GM21360 (cell line): Measurements from ENCODE around the gene ZAR1L.
"Not testable (repeated sequence)": the region's sequence is repeated elsewhere in the genome, so short reads cannot be mapped to it uniquely, and the experiment has no call there.

Experiments used
- ATAC-seq: cut with Tn5 transposase; IDR thresholded peaks from one replicate; pipeline ENCODE4 v1.9.1; 2021; ENCODE audit warnings: mild to moderate bottlenecking, moderate library complexity; ENCODE audit not compliant: unreplicated experiment

Gene ZAR1L

GRCh38 chr13:32315238-32316027 lies at the start of gene ZAR1L, which contains the start of gene BRCA2:
Gene ZAR1L (minus strand): TSS chr13:32315363. CDS start chr13:32311925, 3,438 bp downstream.
Gene BRCA2 (plus strand): TSS chr13:32315508. CDS start chr13:32316461, 953 bp downstream.
- peak; percentile 89 for ATAC-seq

GRCh38 chr13:32362574-32362973 lies 47.4 kb upstream of the ZAR1L start:
- no peak for ATAC-seq

DNA sequence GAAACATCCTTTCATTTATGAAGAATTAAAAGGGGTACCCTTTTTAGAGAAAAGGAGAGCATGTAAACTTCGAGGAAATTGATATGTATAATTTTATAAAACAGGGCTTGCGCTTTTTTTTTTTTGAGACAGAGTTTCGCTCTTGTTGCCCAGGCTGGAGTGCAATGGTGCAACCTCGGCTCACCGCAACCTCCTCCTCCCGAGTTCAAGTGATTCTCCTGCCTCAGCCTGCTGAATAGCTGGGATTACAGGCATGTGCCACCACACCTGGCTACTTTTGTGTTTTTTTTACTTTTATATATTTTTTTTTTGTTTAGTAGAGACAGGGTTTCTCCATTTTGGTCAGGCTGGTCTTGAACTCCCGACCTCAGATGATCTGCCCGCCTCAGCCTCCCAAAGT lies 40.8 kb upstream of the ZAR1L start:
- ATAC-seq = not testable (repeated sequence)

DNA sequence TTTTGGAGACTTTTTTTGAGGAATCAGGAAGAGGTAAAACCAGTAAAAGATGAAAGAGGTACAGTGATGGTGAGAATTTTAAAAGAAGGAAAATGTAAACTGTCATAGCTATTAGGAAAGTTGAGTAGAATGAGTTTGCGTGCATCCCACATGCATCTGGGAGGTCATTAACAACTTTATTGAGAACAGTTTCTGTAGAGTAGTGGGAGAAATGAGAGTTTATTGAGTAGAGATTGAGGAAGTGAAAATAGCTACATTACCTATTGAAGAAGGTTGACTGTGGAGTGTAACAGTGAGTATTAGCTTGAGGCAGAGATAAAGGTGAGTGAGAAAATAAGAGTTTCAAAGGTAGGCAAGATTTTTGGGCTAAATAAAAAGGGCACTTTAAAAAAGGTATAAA lies 38.9 kb upstream of the ZAR1L start:
- no peak for ATAC-seq

- not testable (repeated sequence) for ATAC-seq
Measured at GRCh38 chr13:32350839-32351441, 35.8 kb upstream of the ZAR1L start.

DNA sequence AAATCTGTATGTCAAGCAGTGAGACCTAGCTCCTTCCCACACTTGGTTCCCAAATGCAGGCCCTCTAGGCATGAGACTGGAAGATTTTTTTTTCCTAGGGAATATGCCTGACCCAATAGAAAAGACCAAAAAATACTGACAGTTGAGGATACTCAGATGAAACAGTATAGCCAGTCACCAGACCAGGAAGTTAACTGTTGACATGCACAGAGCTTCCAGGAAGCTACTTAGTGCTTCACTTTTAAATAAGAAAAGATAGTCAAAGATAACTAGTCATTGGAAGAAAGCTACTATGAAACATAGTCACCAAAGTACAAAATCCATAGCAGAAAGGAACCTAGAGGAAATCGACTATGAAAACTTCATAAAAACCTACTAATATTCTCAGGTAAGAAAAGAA lies 32.5 kb upstream of the ZAR1L start:
- no peak for ATAC-seq

DNA sequence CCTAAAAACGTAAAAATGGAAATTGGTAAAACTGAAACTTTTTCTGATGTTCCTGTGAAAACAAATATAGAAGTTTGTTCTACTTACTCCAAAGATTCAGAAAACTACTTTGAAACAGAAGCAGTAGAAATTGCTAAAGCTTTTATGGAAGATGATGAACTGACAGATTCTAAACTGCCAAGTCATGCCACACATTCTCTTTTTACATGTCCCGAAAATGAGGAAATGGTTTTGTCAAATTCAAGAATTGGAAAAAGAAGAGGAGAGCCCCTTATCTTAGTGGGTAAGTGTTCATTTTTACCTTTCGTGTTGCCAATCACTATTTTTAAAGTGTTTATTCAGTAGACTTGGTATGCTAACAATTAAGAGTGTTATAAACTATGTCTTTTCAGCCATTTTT lies 25.8 kb upstream of the ZAR1L start:
- no peak for ATAC-seq

DNA sequence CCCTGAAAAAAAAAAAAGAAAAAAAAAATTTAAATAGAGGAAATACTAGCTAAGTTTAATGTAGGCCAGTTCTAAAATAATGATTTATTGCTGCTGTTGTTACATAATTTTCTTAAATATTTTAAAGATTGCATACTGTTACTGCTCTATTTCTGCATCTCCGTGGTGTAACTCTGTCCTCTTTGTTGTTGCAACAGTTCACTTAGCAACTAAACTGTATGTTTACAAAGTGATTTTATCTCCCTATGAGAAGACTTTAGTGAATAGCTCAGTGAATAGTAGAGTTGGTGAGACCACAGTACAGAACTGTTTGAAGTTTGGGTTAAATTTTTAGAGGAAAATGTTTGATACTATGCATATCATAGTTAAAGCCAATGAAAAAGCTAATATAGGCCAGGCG lies 19.5 kb upstream of the ZAR1L start:
- ATAC-seq = no peak

GRCh38 chr13:32330441-32330840 lies 15.3 kb upstream of the ZAR1L start:
- no peak for ATAC-seq

DNA sequence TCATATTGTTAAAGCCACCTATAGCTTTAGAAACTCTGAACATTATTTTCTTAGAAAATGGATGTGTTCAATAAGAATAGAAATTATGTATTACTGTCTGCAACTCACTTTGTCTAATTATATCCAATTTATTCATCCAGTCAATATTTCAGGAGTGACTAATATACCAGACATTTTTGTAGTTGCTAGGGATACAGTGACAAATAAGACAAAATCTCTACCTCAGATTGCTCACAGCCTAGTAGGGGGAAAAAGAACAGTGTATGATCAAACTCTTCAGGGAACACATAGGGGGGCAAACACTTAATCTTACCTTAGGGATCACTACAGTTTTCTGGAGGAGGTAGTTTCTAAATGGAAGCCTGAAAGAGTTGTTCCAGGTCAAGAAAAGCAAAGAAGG lies 8.7 kb upstream of the ZAR1L start:
- ATAC-seq = no peak

- no peak for ATAC-seq
Measured at GRCh38 chr13:32320528-32320927, 5.4 kb upstream of the ZAR1L start.

DNA sequence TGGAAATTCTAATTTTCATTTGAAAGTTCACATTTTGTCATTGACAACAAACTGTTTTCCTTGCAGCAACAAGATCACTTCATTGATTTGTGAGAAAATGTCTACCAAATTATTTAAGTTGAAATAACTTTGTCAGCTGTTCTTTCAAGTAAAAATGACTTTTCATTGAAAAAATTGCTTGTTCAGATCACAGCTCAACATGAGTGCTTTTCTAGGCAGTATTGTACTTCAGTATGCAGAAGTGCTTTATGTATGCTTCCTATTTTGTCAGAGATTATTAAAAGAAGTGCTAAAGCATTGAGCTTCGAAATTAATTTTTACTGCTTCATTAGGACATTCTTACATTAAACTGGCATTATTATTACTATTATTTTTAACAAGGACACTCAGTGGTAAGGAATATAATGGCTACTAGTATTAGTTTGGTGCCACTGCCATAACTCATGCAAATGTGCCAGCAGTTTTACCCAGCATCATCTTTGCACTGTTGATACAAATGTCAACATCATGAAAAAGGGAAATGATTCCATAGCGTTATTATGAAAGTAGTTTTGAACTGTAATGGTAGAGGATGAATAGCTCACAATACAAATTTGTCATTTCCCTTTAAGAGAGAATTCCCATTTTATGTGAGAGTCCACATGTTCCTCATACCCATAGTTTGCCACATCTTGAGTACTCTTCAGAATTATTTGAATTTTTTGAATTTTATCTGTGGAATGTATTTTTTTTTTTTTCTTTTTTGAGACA lies 2.7 kb upstream of the ZAR1L start:
- no peak for ATAC-seq

DNA sequence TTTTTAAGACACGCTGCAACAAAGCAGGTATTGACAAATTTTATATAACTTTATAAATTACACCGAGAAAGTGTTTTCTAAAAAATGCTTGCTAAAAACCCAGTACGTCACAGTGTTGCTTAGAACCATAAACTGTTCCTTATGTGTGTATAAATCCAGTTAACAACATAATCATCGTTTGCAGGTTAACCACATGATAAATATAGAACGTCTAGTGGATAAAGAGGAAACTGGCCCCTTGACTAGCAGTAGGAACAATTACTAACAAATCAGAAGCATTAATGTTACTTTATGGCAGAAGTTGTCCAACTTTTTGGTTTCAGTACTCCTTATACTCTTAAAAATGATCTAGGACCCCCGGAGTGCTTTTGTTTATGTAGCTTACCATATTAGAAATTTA lies 1.3 kb upstream of the ZAR1L start:
- no peak for ATAC-seq

- ATAC-seq = peak; percentile 42
Measured at GRCh38 chr13:32316028-32316339, 821 bp upstream of the ZAR1L start.

DNA sequence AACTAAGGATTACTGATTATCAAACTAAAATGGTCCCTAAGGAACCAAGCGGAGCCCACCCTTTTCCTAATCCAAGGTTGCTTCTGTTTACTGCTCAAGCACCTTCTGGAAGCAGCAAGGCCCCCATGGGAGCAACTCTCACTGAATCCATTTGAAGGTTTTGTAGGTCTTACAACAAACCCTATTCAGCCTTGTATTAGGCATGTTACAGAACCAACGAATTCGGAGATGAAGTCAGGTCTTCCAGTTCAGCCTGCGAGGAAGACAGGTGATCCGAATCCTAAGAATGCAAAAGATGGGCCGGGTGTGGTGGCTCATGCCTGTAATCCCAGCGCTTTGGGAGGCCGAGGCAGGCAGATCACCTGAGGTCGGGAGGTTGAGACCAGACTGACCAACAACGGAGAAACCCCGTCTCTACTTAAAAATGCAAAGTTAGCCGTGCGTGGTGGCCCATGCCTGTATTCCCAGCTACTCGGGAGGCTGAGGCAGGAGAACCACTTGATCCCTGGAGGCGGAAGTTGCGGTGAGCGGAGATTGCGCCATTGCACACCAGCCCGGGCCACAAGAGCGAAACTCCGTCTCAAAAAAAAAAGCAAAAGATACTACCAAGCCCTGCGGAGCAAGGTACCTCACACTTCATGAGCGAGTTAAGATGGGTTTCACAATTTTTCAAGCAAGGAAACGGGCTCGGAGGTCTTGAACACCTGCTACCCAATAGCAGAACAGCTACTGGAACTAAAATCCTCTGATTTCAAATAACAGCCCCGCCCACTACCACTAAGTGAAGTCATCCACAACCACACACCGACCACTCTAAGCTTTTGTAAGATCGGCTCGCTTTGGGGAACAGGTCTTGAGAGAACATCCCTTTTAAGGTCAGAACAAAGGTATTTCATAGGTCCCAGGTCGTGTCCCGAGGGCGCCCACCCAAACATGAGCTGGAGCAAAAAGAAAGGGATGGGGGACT lies 609 bp downstream of the ZAR1L start:
- peak; percentile 25 for ATAC-seq

- ATAC-seq = no peak
Measured at GRCh38 chr13:32311188-32311897, 3.8 kb downstream of the ZAR1L start.

GRCh38 chr13:32310134-32310706 lies 4.9 kb downstream of the ZAR1L start:
- peak; percentile 53 for ATAC-seq

DNA sequence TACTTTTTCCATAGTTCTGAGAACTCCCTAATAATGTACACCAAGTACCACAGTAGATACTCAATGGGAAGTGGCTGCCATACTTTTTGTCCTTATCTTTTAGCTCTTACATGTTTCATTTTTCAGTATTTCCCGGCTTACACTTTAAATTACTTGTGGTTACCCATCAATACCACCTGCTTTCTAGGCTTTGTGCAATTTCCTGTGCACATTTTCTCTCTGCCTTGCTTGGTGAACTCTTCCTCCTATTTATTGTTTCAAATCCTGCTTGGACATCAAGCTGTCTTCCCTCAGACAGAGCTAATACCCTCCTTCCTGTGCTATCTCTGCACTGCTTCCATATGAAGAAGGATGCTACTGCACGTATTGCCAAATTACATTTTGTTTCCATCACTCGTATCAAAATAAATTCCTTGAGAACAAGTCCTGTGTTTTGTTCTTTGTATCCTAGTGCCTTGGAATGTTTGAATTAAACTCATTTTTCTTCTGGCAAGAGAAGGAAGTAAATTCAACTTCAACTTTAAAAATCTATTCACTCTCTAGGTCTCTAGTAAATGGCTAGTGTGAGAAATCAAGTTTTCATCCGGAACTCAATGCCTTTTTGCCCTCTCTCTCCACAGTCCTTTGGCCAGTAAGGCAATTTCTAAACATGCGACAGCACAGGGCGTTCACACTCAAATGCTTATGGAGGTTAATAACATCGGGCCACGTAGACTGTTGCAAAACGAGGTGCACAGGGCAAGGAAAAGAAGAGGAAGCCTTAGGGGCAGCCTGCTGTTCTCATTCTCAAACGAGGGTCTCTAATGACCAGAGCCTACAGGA lies 5.6 kb downstream of the ZAR1L start:
- peak; percentile 29 for ATAC-seq

DNA sequence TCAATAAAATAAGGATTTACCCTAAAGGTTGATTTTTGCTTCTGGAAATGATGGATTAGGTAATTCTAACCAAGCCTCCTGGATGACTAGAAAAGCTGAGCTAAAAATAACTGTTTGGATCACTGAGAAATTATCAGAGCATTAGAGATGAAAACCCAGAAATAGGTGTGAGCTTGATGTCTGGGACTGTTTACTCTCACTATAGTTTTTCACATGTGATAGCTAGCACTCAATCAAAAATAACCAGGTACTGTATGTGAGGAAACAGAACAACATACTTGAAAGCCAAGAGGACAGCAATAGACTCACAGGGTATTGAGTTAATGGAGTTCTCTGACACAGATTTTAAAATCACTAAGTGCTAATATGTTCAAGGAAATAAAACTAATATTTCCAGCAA lies 9.5 kb downstream of the ZAR1L start:
- ATAC-seq = no peak
